NOMO-1 (cell line): ENCODE results near the gene TRPC1.

Experiments
- DNase-seq, 2 experiments: peaks; one replicate each; lab custom pipeline; 2025; ENCODE audit not compliant: unreplicated experiment in 2 of 2; lab: John Stamatoyannopoulos, UW

TRPC1 gene

DNA sequence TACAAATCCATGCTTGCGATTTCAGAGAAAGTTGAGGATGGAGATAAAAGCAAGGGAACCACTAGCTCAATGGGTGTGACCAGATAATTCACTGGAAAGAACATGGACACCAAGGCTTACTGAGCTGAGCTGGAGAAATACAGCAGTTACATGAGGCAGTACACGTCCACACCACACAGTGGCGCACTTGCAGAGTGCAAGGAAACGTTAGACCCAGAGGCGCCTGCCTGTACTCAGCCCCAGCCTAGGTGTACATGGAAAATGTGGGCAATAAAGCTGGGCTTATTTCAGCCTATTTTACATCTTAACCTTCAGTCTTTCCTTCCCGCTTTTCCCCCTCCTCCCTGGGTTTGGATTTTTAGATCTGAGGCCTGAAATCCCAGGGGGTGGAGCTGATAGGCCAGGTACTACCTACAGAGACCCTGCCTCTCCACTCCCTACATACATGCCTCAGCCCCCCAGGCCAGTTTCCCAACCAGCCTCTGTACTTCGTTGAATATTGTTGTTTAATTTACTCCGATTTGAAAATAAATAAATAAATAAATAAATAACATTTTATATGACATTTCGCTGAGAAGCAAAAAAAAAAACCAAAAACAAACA is 105.0 kb downstream of the TRPC1 start:
- peak; percentile 82 to 91 for DNase-seq

DNA sequence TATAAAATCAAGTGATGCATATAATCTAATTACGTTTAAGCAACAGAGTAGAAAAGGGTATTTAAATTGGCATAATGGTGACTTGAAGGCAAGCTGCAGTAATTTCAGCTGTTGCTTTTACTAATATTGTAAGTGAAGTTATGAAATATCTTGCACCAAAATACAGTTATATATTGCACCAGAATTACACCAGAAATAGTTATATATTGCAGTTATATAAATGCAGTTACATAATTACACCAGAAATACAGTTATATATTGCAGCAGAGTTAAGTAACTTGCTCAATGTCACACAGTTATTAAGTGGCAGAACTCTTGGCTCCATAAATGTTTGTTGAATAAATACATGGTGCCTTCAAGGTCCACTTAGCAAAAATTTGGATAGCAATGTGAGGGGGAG is 113.7 kb downstream of the TRPC1 start:
- DNase-seq = peak; percentile 20 to 57

DNA sequence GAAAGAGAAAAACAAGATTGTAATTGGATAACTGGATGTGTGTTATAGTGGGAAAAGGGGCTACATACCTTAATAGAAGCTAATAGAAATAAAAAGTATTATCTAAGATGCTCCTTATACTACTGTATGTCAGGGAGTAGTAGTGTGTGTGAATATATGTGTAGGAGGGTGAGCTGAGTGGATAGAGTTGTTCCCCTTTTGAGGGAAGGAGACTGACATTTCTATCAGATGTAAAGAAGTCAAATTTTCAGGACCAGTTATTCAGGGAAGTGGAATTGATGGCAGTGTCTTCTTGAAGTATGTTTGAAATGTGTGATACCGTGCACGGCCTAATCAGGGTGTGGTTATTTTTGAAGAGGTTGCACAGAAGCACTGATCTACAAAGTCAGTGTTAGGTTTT is 116.0 kb downstream of the TRPC1 start:
- DNase-seq = no peak

DNA sequence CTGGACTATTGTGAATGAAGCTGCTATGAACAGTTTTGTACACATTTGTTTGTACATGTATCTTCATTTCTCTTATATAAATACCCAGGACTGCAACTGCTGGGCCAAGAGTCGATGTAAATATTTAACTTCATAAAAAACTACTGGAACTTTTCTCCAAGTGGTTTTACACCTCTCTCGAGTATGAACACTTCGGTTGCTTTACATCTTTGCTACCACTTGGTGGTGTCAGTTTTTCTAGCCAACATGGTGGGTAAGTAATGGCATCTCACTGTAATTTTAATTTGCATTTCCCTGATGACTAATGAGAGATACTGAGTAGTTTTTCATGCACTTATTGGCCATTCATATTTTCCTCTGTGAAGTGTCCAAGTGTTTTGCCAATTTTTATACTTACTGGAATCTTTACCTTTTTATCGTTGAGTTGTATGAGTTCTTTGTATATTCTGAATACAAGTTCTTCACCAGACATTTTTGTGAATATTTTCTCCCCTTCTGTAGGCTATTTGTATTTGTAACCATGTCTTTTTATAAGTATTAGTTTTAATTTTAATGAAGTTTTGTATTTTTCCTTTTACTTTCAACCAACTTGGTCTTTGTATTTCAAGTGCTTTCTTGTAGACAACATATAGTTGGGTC is 120.6 kb downstream of the TRPC1 start:
- peak; percentile 23 to 54 for DNase-seq

DNA sequence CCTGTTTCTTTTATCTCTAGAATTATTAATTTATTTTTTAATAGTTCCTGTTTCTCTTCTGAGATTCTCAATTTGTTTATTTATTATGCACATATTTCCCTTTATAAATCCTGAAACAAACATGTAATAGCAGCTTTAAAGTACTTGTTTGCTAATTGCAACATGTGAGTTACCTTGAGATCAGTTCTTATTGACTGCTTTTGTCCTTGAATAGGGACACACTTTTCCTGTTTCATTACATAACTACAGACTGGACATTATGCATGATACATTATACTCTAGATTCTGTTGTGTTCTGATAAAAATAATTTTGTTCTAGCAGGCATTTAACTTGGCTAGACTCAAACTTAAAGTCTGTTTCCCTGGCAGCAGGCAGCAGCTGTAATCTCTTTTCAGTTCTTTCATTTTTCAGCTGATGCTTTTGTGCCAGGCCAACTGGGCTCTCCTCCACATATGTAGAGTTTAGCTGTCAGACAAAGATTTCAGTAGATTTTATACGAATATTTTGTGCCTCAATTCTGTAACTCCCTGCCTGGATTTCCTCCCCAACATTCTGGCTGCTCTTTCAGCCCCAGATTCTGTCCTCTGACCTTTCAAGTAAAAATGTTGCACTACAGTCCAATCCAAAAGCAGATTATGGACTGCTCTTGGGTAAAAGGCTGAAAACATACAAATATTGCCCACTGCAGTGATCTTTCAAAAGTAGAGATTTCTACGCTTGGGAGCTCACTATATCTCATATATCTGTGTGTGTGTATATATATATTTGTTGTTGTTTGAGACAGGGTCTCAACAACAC is 123.1 kb downstream of the TRPC1 start:
- no peak for DNase-seq

DNA sequence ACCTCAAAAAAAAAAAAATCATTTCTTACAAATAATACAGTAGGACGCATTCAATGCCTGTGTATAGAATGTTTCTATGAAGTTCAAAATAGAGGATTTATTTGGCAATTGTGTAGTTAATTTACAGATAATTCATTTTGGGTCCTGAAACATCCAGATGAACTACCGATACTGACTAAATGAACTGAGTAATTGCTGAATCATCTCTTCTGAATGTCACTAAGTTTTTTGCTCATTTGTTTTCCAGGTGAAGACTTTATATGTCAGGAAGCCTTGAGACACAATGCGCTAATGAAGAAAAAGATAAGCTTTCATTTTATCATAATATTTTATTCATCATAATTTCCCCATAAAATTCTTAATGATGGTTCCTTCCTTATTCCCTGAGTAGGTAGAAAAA is 125.3 kb downstream of the TRPC1 start:
- DNase-seq = no peak

DNA sequence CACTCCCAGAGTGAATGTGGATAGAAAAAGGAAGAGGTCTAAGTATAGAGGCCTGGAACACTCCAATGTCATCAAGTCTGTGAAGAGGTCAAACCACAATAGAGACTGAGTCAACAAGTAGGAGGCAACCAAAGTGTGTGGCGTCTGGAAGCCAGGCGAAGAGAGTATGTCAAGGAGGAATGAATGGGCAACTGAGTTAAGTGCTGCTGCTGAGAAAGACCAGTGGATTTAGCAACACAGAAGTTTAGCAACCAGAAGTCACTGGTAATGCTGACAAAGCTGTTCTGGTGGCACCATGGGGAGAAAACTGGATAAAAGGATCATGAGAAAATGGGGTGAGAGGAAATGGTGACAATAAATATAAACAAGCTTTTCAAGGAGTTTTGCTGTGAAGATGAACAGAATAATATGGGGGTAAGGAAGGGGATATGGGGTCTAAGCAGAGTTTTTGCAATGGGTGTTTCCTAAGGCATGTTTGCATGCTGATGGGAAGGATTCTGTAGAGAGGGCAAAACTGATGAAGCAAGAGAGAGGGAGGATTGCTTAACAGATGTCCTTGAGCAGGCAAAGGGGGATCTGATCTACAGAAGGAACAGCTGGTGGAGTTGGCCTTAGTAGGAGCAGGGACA is 126.7 kb downstream of the TRPC1 start:
- DNase-seq = peak; percentile 91 to 98

DNA sequence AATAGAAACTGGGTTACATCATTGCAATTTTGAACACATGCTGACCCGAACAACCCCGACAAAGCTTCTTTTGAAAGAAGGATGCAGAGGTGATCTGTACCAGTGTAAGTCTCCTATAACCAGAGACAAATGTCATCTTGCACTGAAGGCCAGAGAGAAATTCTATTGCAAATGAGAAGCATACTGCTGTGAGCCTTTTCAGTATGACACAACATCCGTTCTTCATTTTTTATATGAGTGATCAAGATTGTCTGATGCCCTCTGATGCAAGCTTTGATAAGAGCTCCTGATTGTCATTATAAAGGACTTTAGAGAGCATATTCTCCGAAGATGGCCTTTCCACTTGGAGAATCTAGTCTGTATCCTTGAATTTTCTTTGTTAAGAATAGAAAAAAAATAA is 128.2 kb downstream of the TRPC1 start:
- peak; percentile 15 to 34 for DNase-seq

DNA sequence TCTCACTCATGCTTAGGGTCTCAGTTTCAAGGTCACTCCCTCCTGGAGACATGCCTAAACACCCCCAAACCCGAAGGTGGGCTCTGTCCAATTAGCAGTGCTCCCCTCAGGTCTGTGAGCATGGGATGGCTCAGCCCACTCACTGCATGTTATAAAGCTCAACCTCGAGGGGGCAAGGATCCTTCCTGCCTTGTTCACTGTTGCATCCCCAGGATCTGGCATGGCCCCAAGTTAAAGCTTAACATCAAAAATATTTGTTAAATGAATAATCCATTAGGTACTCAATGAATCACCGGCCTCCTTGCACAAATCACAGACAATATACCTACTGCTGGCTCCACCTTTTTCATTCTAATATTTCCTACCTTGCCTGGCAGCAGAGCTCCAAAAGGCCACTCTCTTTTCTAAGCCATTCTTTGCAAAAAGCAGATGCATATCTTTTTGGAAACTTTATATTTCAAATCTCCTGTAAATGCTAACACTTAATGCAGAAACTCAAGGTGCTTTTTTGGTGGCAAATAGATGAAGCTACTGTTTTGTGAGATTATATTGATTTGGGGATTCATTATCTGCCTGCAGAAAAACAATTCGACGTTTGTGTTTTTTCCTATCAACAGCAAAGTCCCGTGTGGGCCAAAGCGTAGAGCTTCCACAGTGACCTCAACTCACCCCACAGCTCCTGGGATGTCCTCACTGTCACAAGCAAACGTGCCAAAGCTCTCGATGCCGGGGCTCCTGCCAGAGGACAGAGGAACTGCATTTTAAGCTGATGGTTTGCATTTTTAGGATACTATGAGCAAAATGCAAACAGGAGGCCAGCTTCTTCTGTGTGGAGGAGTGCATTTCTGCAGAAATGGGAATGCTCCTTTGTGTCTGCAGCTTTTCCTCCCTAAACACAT is 129.7 kb downstream of the TRPC1 start:
- DNase-seq = no peak

DNA sequence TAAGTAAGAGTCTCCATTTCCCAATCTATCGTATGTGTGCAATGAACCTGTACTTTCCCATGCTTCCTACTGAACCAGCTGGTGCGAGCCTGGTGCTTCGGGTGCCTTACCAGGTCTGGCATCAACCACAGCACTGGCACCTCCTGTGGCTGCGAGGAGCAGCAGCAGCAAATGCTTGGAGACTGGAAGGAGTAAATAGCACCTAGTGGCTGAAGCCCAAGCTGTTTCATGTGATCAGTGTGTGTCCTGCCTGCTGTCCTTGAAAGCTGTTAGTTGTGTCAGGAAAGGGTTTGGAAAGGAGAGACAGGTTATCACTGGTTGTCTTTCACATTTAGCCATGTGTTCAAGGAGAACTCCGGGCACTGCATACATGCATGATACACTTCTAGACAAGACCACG is 133.2 kb downstream of the TRPC1 start:
- DNase-seq = no peak
